H9 (cell line): ENCODE data around the gene SYNC. TPM values are rescaled to one million over a fixed set of nuclear protein-coding genes. Genes with fewer than 3 reads are reported as not detected.
"Not testable (repeated sequence)": the region's sequence is repeated elsewhere in the genome, so short reads cannot be mapped to it uniquely, and the experiment has no call there.

Experiments used
- DNase-seq: peaks from one replicate; pipeline ENCODE4 v3.0.0-alpha.2; 2017
- H2AFZ ChIP-seq: one replicate; pipeline ENCODE4 v1.6.1; 2013; ENCODE audit warnings: mild to moderate bottlenecking, low read length, control low read depth, moderate library complexity
- H2AK5ac ChIP-seq: 2 replicates; pipeline ENCODE4 v1.6.1; 2013; ENCODE audit warnings: low read length, control low read depth, mixed read lengths; ENCODE audit not compliant: insufficient read length
- H2BK120ac ChIP-seq: one replicate; pipeline ENCODE4 v1.6.1; 2013; ENCODE audit warnings: low read depth, mild to moderate bottlenecking, low read length, control low read depth, inconsistent platforms; ENCODE audit not compliant: poor library complexity, severe bottlenecking
- H2BK12ac ChIP-seq: 2 replicates; pipeline ENCODE4 v1.6.1; 2013; ENCODE audit warnings: low read length, control low read depth, mixed read lengths, low read depth; ENCODE audit not compliant: insufficient read length
- H2BK15ac ChIP-seq: 2 replicates; pipeline ENCODE4 v1.6.1; 2013; ENCODE audit warnings: low read depth, low read length, control low read depth
- H2BK20ac ChIP-seq: one replicate; pipeline ENCODE4 v1.6.1; 2013; ENCODE audit warnings: low read depth, mild to moderate bottlenecking, low read length, control low read depth, inconsistent platforms; ENCODE audit not compliant: poor library complexity, severe bottlenecking
- H2BK5ac ChIP-seq: 2 replicates; pipeline ENCODE4 v1.6.1; 2013; ENCODE audit warnings: low read length, control low read depth, mixed read lengths; ENCODE audit not compliant: insufficient read length
- H3K14ac ChIP-seq: 2 replicates; pipeline ENCODE4 v1.6.1; 2013; ENCODE audit warnings: low read length, control low read depth; ENCODE audit not compliant: insufficient read depth
- H3K18ac ChIP-seq: 2 replicates; pipeline ENCODE4 v1.6.1; 2013; ENCODE audit warnings: low read depth, mild to moderate bottlenecking, mixed read lengths, low read length, control low read depth; ENCODE audit not compliant: insufficient read length
- H3K23ac ChIP-seq: 2 replicates; pipeline ENCODE4 v1.6.1; 2013; ENCODE audit warnings: low read length, control low read depth, mixed read lengths, low read depth; ENCODE audit not compliant: insufficient read length
- H3K23me2 ChIP-seq: 2 replicates; pipeline ENCODE4 v1.6.1; 2013; ENCODE audit warnings: low read depth, mild to moderate bottlenecking, mixed read lengths, low read length, control low read depth; ENCODE audit not compliant: insufficient read length, poor library complexity, severe bottlenecking
- H3K27ac ChIP-seq: 2 replicates; pipeline ENCODE4 v1.5.1; 2013; ENCODE audit warnings: low read length, control low read depth, mixed read lengths, low read depth; ENCODE audit not compliant: insufficient read length
- H3K27me3 ChIP-seq: 2 replicates; pipeline ENCODE4 v1.6.1; 2013; ENCODE audit warnings: low read length, control low read depth, inconsistent platforms; ENCODE audit not compliant: insufficient read depth
- H3K4ac ChIP-seq: 2 replicates; pipeline ENCODE4 v1.6.1; 2013; ENCODE audit warnings: low read depth, mild to moderate bottlenecking, control low read depth, inconsistent platforms, low read length, moderate library complexity
- H3K4me1 ChIP-seq: 2 replicates; pipeline ENCODE4 v1.6.1; 2013; ENCODE audit warnings: low read length, control low read depth, inconsistent platforms; ENCODE audit not compliant: insufficient read depth
- H3K4me2 ChIP-seq: 2 replicates; pipeline ENCODE4 v1.6.1; 2013; ENCODE audit warnings: low read length, control low read depth, mixed read lengths; ENCODE audit not compliant: insufficient read length, insufficient read depth
- H3K56ac ChIP-seq: 2 replicates; pipeline ENCODE4 v1.6.1; 2013; ENCODE audit warnings: low read depth, mild to moderate bottlenecking, mixed read lengths, low read length, control low read depth; ENCODE audit not compliant: insufficient read length
- H3K79me1 ChIP-seq: 2 replicates; pipeline ENCODE4 v1.6.1; 2013; ENCODE audit warnings: low read depth, mild to moderate bottlenecking, moderate library complexity, low read length, control low read depth, inconsistent platforms; ENCODE audit not compliant: insufficient read depth, poor library complexity, severe bottlenecking
- H3K79me2 ChIP-seq: 2 replicates; pipeline ENCODE4 v1.6.1; 2013; ENCODE audit warnings: low read length, control low read depth, inconsistent platforms; ENCODE audit not compliant: insufficient read depth
- H3K9ac ChIP-seq: 2 replicates; pipeline ENCODE4 v1.6.1; 2013; ENCODE audit warnings: low read length, control low read depth, mixed read lengths; ENCODE audit not compliant: insufficient read length; ENCODE audit errors: extremely low read depth
- H3K9me3 ChIP-seq: one replicate; pipeline ENCODE4 v1.6.1; 2013; ENCODE audit warnings: low read depth, low read length, inconsistent platforms; ENCODE audit not compliant: control insufficient read depth
- H3T11ph ChIP-seq: one replicate; pipeline ENCODE4 v1.6.1; 2013; ENCODE audit warnings: mild to moderate bottlenecking, low read length, control low read depth, inconsistent platforms
- H4K20me1 ChIP-seq: one replicate; pipeline ENCODE4 v1.6.1; 2013; ENCODE audit not compliant: control insufficient read depth, insufficient read length, insufficient read depth
- H4K5ac ChIP-seq: 2 replicates; pipeline ENCODE4 v1.6.1; 2013; ENCODE audit warnings: low read depth, mild to moderate bottlenecking, mixed read lengths, low read length, control low read depth; ENCODE audit not compliant: insufficient read length
- H4K8ac ChIP-seq: replicated peaks from 2 replicates; pipeline ENCODE4 v1.6.1; 2013; ENCODE audit warnings: low read length, control low read depth, mixed read lengths, low read depth; ENCODE audit not compliant: insufficient read length
- H4K91ac ChIP-seq: 2 replicates; pipeline ENCODE4 v1.6.1; 2013; ENCODE audit warnings: low read depth, mild to moderate bottlenecking, moderate library complexity, mixed read lengths, low read length, control low read depth; ENCODE audit not compliant: insufficient read length
- H3K27ac Mint-ChIP-seq, 3 experiments: 2 replicates in 2 of 3; 3 replicates in 1 of 3; pipeline ENCODE4 v1.8.0; 2020 to 2021; ENCODE audit warnings: mixed read lengths in 3 of 3, mild to moderate bottlenecking in 1 of 3, moderate library complexity in 1 of 3
- H3K27me3 Mint-ChIP-seq: 2 replicates; pipeline ENCODE4 v1.8.0; 2021; ENCODE audit warnings: low read depth, mild to moderate bottlenecking, moderate library complexity, mixed read lengths
- H3K36me3 Mint-ChIP-seq, 3 experiments: 2 replicates in 2 of 3; 3 replicates in 1 of 3; pipeline ENCODE4 v1.8.0; 2020 to 2021; ENCODE audit warnings: low read depth in 3 of 3, mixed read lengths in 3 of 3; ENCODE audit not compliant: insufficient read depth in 1 of 3
- H3K4me1 Mint-ChIP-seq, 2 experiments: 2 replicates each; pipeline ENCODE4 v1.8.0; 2020; ENCODE audit warnings: mixed read lengths in 2 of 2
- H3K4me3 Mint-ChIP-seq, 2 experiments: 2 replicates in 1 of 2; 3 replicates in 1 of 2; pipeline ENCODE4 v1.8.0; 2020 to 2021; ENCODE audit warnings: mild to moderate bottlenecking in 2 of 2, mixed read lengths in 2 of 2, moderate library complexity in 1 of 2
- H3K9me3 Mint-ChIP-seq, 2 experiments: 2 replicates in 1 of 2; 3 replicates in 1 of 2; pipeline ENCODE4 v1.8.0; 2020; ENCODE audit warnings: mild to moderate bottlenecking in 2 of 2, mixed read lengths in 2 of 2, moderate library complexity in 1 of 2
- CTCF ChIP-seq: fragments of 200-600 bp; sonication (generic); conservative IDR thresholded peaks from 3 replicates; pipeline ENCODE4 v1.8.0; 2021; ENCODE audit warnings: antibody characterized with exemption, mild to moderate bottlenecking
- WGBS: extraction: QIAGEN DNeasy Blood & Tissue Kit; methylation state at CpG from one replicate; pipeline ENCODE4 v1.1.7; 2013; ENCODE audit warnings: missing lambda C conversion rate, low lambda C conversion rate, mixed read lengths; ENCODE audit not compliant: insufficient read length; ENCODE audit errors: extremely low coverage; 5-methylcytosine and 5-hydroxymethylcytosine counted together
- total RNA-seq: library from RNA; stranded (reverse); gene quantifications from 2 replicates; pipeline ENCODE4 v1.2.1, GENCODE V29; 2021

Gene SYNC
- total RNA-seq, 1 experiment from 2014 or later, result 0.15 TPM

- H3K27ac Mint-ChIP-seq, result peak overlapping the region in 1 of 3 experiments; percentile 48; a peak in 1 of 7 replicates
- no peaks in the 10 kb centered on the region for H3K9me3 Mint-ChIP-seq
- H3K27me3 Mint-ChIP-seq, result no peaks in the 10 kb centered on the region
- no peak overlapping the region for H3K27ac ChIP-seq
- no peak overlapping the region for H4K8ac ChIP-seq
- no peak for TF ChIP-seq CTCF
- no CpG with 5 or more reads among the region's 1 CpG for WGBS
- no peak overlapping the region for H3K18ac ChIP-seq
- H2BK120ac ChIP-seq, result no peak overlapping the region
- no peaks in the 10 kb centered on the region for H3K9me3 ChIP-seq
- no peaks in the 10 kb centered on the region for H3K4me1 Mint-ChIP-seq
- no peak overlapping the region for H2BK15ac ChIP-seq
- H4K20me1 ChIP-seq, result no peaks in the 10 kb centered on the region
- H3K4ac ChIP-seq, result no peak overlapping the region
- H3K79me2 ChIP-seq, result no peaks in the 10 kb centered on the region
- no peak overlapping the region for H3T11ph ChIP-seq
- H3K14ac ChIP-seq, result no peak overlapping the region
- no peak overlapping the region for H3K4me3 Mint-ChIP-seq
- no peak for DNase-seq
- H4K5ac ChIP-seq, result no peak overlapping the region
- no peak overlapping the region for H2AK5ac ChIP-seq
- no peak overlapping the region for H4K91ac ChIP-seq
- no peaks in the 10 kb centered on the region for H3K79me1 ChIP-seq
- H2BK12ac ChIP-seq, result no peak overlapping the region
- H2BK5ac ChIP-seq, result no peak overlapping the region
- no peak overlapping the region for H3K4me2 ChIP-seq
- no peak overlapping the region for H3K56ac ChIP-seq
- H3K27me3 ChIP-seq, result no peaks in the 10 kb centered on the region
- H3K23me2 ChIP-seq, result no peaks in the 10 kb centered on the region
- H3K4me1 ChIP-seq, result no peaks in the 10 kb centered on the region
- H3K36me3 Mint-ChIP-seq, result peaks cover 48 to 91% (median 73%) of the 10 kb centered on the region in 3 experiments
- H3K9ac ChIP-seq, result no peak overlapping the region
- no peak overlapping the region for H3K23ac ChIP-seq
- no peak overlapping the region for H2BK20ac ChIP-seq
- H2AFZ ChIP-seq, result no peak overlapping the region
Observed at GRCh38 chr1:32680642-32681041, 21.9 kb downstream of the SYNC start.

- H3K36me3 Mint-ChIP-seq, result peaks cover 49 to 90% (median 71%) of the 10 kb centered on the region in 3 experiments
- DNase-seq, H3K18ac ChIP-seq: not testable (repeated sequence)
Observed at GRCh38 chr1:32679993-32680392, 22.6 kb downstream of the SYNC start.

More at GRCh38 chr1:32679993-32680392, 22.6 kb downstream of the SYNC start:
- not testable (repeated sequence) for H3K27ac ChIP-seq, H2AK5ac ChIP-seq, H2BK15ac ChIP-seq, H2AFZ ChIP-seq, H3K23ac ChIP-seq, H2BK20ac ChIP-seq, H4K20me1 ChIP-seq, H3K9me3 Mint-ChIP-seq, H3K4ac ChIP-seq, H3K56ac ChIP-seq, H3K9ac ChIP-seq, H3K4me3 Mint-ChIP-seq, H2BK12ac ChIP-seq, H3K9me3 ChIP-seq, H3K23me2 ChIP-seq, H3K4me1 Mint-ChIP-seq, H4K8ac ChIP-seq, H3K27me3 ChIP-seq, H2BK120ac ChIP-seq, H3K79me1 ChIP-seq, H3K14ac ChIP-seq, H3K4me2 ChIP-seq, H4K91ac ChIP-seq, H3K79me2 ChIP-seq, H3K27ac Mint-ChIP-seq, H4K5ac ChIP-seq, H3K27me3 Mint-ChIP-seq, H2BK5ac ChIP-seq, H3K4me1 ChIP-seq, H3T11ph ChIP-seq
- WGBS, result no CpG with 5 or more reads among the region's 4 CpGs
